NCI-H526 (cell line): ENCODE results near the gene VWA3B.

Experiments used
- DNase-seq, 2 experiments: peaks; one replicate each; lab custom pipeline; 2025; lab: John Stamatoyannopoulos, UW

The VWA3B gene

GRCh38 chr2:98333922-98334321 is 247.0 kb downstream of the VWA3B start:
- DNase-seq = peak; percentile 71 to 76

GRCh38 chr2:98334439-98335078 is 247.6 kb downstream of the VWA3B start:
- DNase-seq = peak; percentile 93 to 97

GRCh38 chr2:98335271-98335670 is 248.3 kb downstream of the VWA3B start:
- peak in 1 of 2 experiments; percentile 52 for DNase-seq

GRCh38 chr2:98341241-98341640 is 254.3 kb downstream of the VWA3B start:
- DNase-seq = no peak

GRCh38 chr2:98343285-98343684 is 256.3 kb downstream of the VWA3B start:
- DNase-seq = no peak

- DNase-seq = peak in 1 of 2 experiments; percentile 46
These were observed 259.6 kb downstream of the VWA3B start, which contains the start of gene CNGA3 for GRCh38 chr2:98346311-98347236. Gene CNGA3, plus strand, starts transcription at chr2:98346456. Its CDS starts 23,520 bp downstream, at chr2:98369976.

- DNase-seq = no peak
These were observed 260.5 kb downstream of the VWA3B start for GRCh38 chr2:98347298-98348065.

- peak; percentile 43 to 72 for DNase-seq
These were observed 261.1 kb downstream of the VWA3B start for GRCh38 chr2:98348066-98348561.

- DNase-seq = no peak
These were observed 263.4 kb downstream of the VWA3B start for GRCh38 chr2:98350411-98350810.

- DNase-seq = no peak
These were observed 268.9 kb downstream of the VWA3B start for GRCh38 chr2:98355881-98356280.

- DNase-seq = no peak
These were observed 269.8 kb downstream of the VWA3B start for GRCh38 chr2:98356729-98357128.

GRCh38 chr2:98357849-98358248 is 270.9 kb downstream of the VWA3B start:
- DNase-seq = no peak

- no peak for DNase-seq
These were observed 273.0 kb downstream of the VWA3B start for GRCh38 chr2:98359986-98360385.
